ENCODE results near the gene PRKD3.

PRKD3 gene

DNA sequence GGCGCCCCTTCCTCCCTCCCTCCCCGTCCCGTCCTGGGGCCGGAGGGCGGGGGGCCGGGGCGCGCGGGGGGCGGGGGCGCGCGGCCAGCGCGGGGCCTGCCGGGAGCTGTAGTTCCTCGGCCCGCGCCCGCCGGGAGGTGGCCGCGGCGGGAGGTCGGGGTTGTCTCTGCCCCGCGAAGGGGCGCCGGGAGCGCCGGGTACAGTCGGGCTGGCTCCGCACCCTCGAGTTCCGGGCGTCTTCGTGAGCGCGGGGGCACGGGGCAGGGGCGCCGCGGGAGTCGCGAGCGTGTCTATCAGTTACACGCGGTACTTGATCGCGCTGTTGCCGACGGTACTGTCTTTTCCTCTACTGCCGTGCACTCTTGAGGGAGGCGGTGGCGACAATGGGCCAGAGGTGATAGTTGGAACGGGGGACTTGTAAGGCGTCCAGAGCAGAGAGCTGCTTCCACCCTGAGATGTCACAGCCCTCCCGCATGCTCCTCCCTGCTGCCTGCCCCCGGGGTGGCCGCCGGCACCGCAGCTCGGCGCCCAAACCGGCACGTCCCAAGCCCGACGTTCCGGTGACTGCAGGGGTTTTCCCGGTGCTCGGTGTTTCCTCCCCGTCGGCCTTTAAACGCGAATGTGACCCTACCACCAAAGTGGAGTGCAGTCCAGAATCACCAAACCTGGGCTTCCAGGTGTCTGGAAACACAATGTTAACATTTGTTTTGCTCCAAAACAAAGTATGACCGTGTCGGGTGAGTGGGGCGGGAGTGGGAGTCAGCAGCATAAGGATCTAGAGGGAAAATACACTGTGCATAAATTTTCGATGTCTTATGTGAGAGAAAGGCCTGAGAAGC, at the start of gene PRKD3:
Gene PRKD3, minus strand, starts transcription at position 48 of the 839 bp plus-strand sequence. CDS start 8,309 bp downstream, outside the sequence.
- H3K9me3 Mint-ChIP-seq = no peaks in the 10 kb centered on the region
- H3K36me3 Mint-ChIP-seq (ENCODE audit: insufficient read depth) = peaks cover 8% of the 10 kb centered on the region
- H3K4me1 Mint-ChIP-seq = peaks cover 17% of the 10 kb centered on the region
- peak; percentile 59 for ATAC-seq (replicated peaks; ENCODE audit: extremely low read depth, poor library complexity, severe bottlenecking)
- no peaks in the 10 kb centered on the region for H3K27me3 Mint-ChIP-seq
- peak within 1 kb of the TSS; percentile 81 for H3K27ac Mint-ChIP-seq (ENCODE audit: low read depth)
- DNase-seq (ENCODE audit: low spot score in 2 of 2) = peak; percentile 37 to 42
- H3K4me3 Mint-ChIP-seq = peak within 1 kb of the TSS; percentile 93

DNA sequence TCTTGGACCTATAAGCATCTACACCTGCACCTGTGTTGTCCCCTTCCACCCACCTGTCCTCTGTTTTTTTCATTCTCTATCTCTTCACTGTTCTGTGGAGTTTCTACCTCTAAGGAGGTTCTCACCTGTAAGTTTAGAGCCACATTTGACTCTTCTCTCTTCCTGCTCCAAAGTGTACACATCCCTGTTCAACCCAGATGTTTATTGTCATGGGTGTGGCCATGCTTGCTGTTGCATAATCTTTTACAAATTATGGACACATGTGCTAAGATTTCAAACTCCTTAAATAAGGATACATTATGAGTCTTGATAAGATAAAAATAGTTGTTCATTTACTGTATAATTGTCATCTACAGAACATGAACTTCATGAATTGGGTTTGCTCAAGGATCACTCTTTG, 47.4 kb upstream of the PRKD3 start:
- Mint-ChIP-seq H3K27me3 (peaks cover 31% of the 10 kb centered on the region), H3K27ac (ENCODE audit: low read depth) (no peak overlapping the region), H3K4me3 (no peak overlapping the region), H3K36me3 (ENCODE audit: insufficient read depth) (no peaks in the 10 kb centered on the region), H3K4me1 (peaks cover 22% of the 10 kb centered on the region), H3K9me3 (no peaks in the 10 kb centered on the region)
- no peak for ATAC-seq (replicated peaks; ENCODE audit: extremely low read depth, poor library complexity, severe bottlenecking)
- DNase-seq (ENCODE audit: low spot score in 2 of 2) = no peak

DNA sequence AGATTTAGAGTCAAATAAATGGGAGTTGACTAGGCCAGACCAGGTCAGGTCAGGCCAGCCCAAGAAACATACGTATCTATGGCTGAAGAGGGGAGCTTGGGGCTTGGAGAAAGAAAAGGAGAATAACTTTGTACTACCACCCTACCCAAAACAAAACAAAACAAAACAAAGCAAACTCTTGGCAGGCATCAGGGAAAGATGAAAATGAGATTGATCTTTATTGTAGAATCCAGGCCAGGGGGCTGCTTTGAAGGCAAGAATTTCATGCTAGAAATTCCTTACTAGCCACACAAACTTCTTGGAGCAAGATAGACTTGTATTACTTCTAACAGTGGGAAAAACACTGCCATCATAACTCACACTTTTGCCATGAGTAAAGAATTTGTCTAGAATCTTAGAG, 46.0 kb upstream of the PRKD3 start:
- DNase-seq (ENCODE audit: low spot score in 2 of 2) (no peak), ATAC-seq (replicated peaks; ENCODE audit: extremely low read depth, poor library complexity, severe bottlenecking) (no peak)
- Mint-ChIP-seq H3K4me3 (no peak overlapping the region), H3K27me3 (peaks cover 19% of the 10 kb centered on the region), H3K9me3 (no peaks in the 10 kb centered on the region), H3K4me1 (peaks cover 10% of the 10 kb centered on the region), H3K36me3 (ENCODE audit: insufficient read depth) (no peaks in the 10 kb centered on the region), H3K27ac (ENCODE audit: low read depth) (no peak overlapping the region)

DNA sequence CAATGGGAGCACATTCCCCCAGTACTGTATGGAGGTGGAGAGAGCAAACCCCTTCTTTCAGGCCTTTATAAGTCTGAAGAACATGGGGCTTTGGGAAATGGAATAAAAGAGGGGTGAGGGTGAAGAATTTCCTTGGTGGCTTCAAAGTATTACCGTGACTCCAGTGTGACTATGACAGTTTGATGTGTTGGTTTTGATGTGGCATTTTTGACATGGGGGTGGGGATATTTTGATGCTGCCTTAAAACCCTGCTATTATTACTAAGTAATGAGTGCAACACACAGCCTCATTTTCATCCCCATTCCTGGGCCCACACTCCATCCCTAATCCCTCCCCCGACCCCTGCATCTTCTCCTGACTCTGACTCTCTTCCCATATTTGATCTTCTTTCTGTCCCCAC, 43.4 kb upstream of the PRKD3 start:
- Mint-ChIP-seq H3K4me1 (peaks cover 10% of the 10 kb centered on the region), H3K27ac (ENCODE audit: low read depth) (no peak overlapping the region), H3K9me3 (no peaks in the 10 kb centered on the region), H3K4me3 (no peak overlapping the region), H3K36me3 (ENCODE audit: insufficient read depth) (no peaks in the 10 kb centered on the region), H3K27me3 (no peaks in the 10 kb centered on the region)
- DNase-seq (ENCODE audit: low spot score in 2 of 2) = no peak
- ATAC-seq (replicated peaks; ENCODE audit: extremely low read depth, poor library complexity, severe bottlenecking) = no peak

DNA sequence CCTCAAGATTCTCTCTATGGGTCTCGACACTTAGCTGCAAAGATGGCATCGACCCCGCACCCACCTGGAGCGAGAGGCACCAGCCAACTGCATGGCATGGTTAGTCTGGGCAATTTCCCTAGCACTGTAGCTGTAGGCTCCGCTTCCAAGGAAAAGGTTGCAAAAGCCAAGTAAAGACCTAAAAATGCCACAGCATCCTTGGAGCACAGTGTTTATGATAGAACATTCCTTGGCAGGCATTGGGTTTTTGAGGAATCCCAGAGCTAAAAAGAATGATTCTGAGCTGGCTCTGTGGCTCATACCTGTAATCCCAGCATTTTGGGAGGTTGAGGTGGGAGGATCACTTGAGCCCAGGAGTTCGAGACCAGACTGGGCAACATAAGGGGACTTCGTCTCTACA, 42.7 kb upstream of the PRKD3 start:
- Mint-ChIP-seq H3K9me3 (no peaks in the 10 kb centered on the region), H3K27ac (ENCODE audit: low read depth) (no peak overlapping the region), H3K27me3 (no peaks in the 10 kb centered on the region), H3K36me3 (ENCODE audit: insufficient read depth) (no peaks in the 10 kb centered on the region), H3K4me1 (peaks cover 10% of the 10 kb centered on the region), H3K4me3 (no peak overlapping the region)
- no peak for ATAC-seq (replicated peaks; ENCODE audit: extremely low read depth, poor library complexity, severe bottlenecking)
- DNase-seq (ENCODE audit: low spot score in 2 of 2) = no peak

DNA sequence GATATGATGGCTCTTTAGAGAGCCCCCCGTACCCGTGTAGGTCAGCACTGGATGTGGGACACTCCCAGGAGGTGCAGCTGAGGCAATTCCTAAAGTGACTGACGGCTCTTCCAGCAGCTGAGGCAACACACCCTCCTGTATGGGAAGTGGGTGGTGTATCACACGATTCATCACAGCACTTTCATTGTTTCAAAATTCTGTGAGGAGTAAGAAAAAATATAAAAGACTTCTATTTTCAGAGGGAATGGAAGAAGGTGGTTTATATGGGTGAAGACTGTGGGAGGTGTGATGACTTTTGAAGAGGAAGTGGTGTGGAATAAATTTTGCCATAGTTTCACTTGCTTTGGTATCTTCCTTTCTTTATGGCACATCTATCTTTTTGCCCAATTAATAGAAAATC, 42.1 kb upstream of the PRKD3 start:
- H3K27me3 Mint-ChIP-seq = no peaks in the 10 kb centered on the region
- H3K9me3 Mint-ChIP-seq = no peaks in the 10 kb centered on the region
- H3K27ac Mint-ChIP-seq (ENCODE audit: low read depth) = no peak overlapping the region
- DNase-seq (ENCODE audit: low spot score in 2 of 2) (no peak), ATAC-seq (replicated peaks; ENCODE audit: extremely low read depth, poor library complexity, severe bottlenecking) (no peak)
- H3K36me3 Mint-ChIP-seq (ENCODE audit: insufficient read depth) = no peaks in the 10 kb centered on the region
- no peak overlapping the region for H3K4me3 Mint-ChIP-seq
- peaks cover 10% of the 10 kb centered on the region for H3K4me1 Mint-ChIP-seq

DNA sequence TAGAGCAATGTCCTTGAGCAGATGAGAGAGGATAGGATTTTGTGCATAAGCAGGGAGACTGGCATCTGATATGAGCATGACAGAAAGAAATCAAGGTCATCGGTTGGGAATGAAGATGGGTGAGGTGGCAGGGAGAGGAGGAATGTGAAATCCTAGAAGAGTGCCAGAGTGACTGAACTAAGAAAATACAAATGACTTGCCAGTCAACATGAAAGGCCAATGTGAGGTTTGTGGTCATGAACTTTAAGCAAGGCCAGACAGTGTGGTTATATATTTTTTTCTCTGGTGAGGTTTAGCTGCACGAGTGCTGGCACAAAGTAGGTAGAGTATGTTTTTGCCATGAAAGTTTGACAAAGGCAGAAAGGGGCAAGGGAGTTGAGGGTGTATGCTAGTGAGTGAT, 41.0 kb upstream of the PRKD3 start:
- Mint-ChIP-seq H3K36me3 (ENCODE audit: insufficient read depth) (no peaks in the 10 kb centered on the region), H3K4me3 (no peak overlapping the region), H3K27me3 (no peaks in the 10 kb centered on the region), H3K4me1 (peaks cover 10% of the 10 kb centered on the region), H3K27ac (ENCODE audit: low read depth) (no peak overlapping the region), H3K9me3 (no peaks in the 10 kb centered on the region)
- ATAC-seq (replicated peaks; ENCODE audit: extremely low read depth, poor library complexity, severe bottlenecking) (no peak), DNase-seq (ENCODE audit: low spot score in 2 of 2) (no peak)

DNA sequence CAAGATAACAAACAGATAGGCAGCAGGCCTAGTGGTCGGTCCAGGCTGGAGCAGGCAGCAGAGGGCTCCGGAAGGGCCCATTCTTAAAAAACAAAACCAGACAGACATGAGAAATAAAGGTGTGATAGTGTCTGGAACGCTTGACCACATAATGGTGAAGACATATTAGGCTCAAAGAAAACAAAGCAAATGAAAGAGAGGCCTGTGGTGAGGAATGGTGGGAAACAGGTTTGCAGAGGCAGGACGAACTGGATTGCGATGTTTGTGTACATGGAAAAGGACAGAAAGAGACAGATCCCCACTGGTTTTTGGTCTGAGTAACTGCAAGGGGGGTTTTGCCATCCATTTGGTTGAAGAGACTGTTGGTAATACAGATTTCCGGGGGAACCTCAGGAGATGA, 39.7 kb upstream of the PRKD3 start:
- Mint-ChIP-seq H3K4me1 (peaks cover 10% of the 10 kb centered on the region), H3K27me3 (peaks cover 6% of the 10 kb centered on the region), H3K27ac (ENCODE audit: low read depth) (no peak overlapping the region), H3K9me3 (no peaks in the 10 kb centered on the region), H3K36me3 (ENCODE audit: insufficient read depth) (no peaks in the 10 kb centered on the region), H3K4me3 (no peak overlapping the region)
- no peak for DNase-seq (ENCODE audit: low spot score in 2 of 2)
- no peak for ATAC-seq (replicated peaks; ENCODE audit: extremely low read depth, poor library complexity, severe bottlenecking)

DNA sequence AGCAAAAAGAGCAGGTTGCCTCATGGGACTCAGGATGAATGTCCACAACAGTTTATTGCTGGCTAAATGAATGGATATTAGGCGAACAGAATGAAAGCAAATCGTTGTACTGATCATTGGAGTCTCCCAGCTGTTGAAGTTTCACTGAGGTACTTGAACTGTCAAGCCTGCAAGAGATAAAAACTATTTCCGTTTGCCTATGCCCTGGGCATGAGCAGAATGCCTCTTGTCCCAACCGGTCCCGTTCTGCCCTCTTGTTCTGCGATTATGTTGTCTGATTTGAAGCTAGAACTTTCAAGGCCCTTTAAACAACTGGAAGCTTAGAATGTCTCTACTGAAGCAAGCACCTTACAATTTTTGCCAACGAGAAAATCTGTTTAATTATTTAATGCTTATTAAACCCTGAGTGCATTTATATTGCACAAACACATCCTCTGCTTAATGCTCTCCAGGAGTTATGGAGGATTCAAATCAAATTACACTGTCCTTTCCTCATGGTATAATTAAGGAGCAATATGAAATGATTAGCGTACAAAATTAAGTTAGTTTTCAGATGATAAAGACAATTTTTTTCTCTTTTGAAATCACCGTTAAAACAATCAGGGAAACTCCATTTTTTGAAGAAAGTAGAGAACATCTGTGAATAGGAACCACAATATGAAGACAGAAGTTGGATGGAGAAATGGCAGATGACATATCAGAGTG, 37.5 kb upstream of the PRKD3 start:
- Mint-ChIP-seq H3K4me1 (no peaks in the 10 kb centered on the region), H3K36me3 (ENCODE audit: insufficient read depth) (no peaks in the 10 kb centered on the region), H3K9me3 (no peaks in the 10 kb centered on the region), H3K27ac (ENCODE audit: low read depth) (no peak overlapping the region), H3K4me3 (no peak overlapping the region), H3K27me3 (peaks cover 21% of the 10 kb centered on the region)
- DNase-seq (ENCODE audit: low spot score in 2 of 2) (no peak), ATAC-seq (replicated peaks; ENCODE audit: extremely low read depth, poor library complexity, severe bottlenecking) (no peak)

DNA sequence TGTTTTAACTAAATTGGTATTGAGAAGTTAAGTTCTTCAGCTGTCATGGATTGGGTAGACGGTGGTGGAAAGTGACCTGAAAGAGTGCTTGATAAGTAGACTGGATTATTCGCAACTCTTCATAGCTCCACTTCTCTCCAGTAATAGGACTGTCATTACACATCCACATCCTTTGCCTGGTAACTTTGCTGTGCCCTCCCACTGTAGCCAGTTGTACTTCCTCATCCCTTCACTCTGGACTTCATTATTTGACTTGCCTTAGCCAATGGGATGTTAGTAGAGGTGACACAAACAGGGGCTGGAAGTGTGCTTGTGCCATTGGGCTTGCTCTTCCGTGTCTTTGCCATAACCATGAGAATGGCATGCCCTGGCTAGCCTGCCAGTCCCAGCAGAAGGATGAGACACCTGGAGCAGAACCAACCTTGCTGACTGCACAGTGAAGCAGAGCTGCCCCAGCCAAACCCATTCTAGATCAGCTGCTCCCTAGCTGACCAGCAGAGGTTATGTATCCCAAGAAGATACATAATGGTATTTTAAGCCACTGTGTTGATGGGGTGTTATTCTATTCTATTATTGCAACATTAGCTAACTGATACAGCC, 36.7 kb upstream of the PRKD3 start:
- ATAC-seq (replicated peaks; ENCODE audit: extremely low read depth, poor library complexity, severe bottlenecking) (no peak), DNase-seq (ENCODE audit: low spot score in 2 of 2) (no peak)
- peaks cover 21% of the 10 kb centered on the region for H3K27me3 Mint-ChIP-seq
- H3K36me3 Mint-ChIP-seq (ENCODE audit: insufficient read depth) = no peaks in the 10 kb centered on the region
- no peaks in the 10 kb centered on the region for H3K4me1 Mint-ChIP-seq
- H3K27ac Mint-ChIP-seq (ENCODE audit: low read depth) = no peak overlapping the region
- H3K4me3 Mint-ChIP-seq = no peak overlapping the region
- no peaks in the 10 kb centered on the region for H3K9me3 Mint-ChIP-seq

DNA sequence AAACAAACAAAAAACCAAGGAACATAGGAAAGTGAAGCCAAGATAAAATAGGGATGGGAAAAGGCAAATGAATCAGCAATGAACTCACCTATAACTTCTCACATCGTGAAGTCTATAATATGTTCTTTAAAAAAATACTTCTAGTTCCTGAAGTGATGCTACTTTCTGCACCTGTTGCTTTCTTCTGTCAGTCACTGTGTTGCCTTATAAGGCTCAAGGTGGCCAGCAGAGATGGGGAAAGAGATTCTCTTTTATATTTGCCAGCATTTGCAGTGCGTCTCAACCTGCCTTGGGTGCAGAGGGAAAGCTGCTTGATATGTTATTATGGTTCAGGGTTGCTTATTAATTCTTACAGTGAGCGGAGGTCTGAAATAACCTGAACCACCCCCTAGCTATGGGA, 33.8 kb upstream of the PRKD3 start:
- peaks cover 21% of the 10 kb centered on the region for H3K27me3 Mint-ChIP-seq
- no peak overlapping the region for H3K27ac Mint-ChIP-seq (ENCODE audit: low read depth)

DNA sequence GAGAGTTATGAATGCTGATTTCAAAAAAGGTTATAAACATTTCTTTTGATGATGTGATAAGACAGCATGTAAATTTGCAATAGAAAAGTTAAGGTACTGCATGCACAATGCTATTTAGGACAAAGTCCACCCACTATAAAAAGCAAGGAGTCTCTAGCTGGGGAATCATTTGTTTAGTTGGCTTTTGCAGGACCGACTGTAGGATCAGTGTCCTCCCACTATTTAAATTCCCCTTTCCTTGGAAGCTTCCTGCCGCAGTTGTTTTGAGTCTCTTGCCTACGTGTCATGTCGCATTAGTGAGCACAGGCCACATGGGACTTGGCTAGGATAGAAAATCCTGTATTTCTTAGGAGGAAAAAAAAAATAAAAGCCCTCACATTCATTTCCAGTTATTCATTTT, 32.9 kb upstream of the PRKD3 start:
- Mint-ChIP-seq H3K36me3 (ENCODE audit: insufficient read depth) (no peaks in the 10 kb centered on the region), H3K27me3 (peaks cover 21% of the 10 kb centered on the region), H3K4me3 (no peak overlapping the region), H3K4me1 (no peaks in the 10 kb centered on the region), H3K9me3 (no peaks in the 10 kb centered on the region), H3K27ac (ENCODE audit: low read depth) (no peak overlapping the region)
- DNase-seq (ENCODE audit: low spot score in 2 of 2) = no peak
- no peak for ATAC-seq (replicated peaks; ENCODE audit: extremely low read depth, poor library complexity, severe bottlenecking)

More for the DNA sequence above, 33.8 kb upstream of the PRKD3 start:
- Mint-ChIP-seq H3K4me1 (no peaks in the 10 kb centered on the region), H3K4me3 (no peak overlapping the region), H3K9me3 (no peaks in the 10 kb centered on the region), H3K36me3 (ENCODE audit: insufficient read depth) (no peaks in the 10 kb centered on the region)
- DNase-seq (ENCODE audit: low spot score in 2 of 2) = no peak
- no peak for ATAC-seq (replicated peaks; ENCODE audit: extremely low read depth, poor library complexity, severe bottlenecking)

DNA sequence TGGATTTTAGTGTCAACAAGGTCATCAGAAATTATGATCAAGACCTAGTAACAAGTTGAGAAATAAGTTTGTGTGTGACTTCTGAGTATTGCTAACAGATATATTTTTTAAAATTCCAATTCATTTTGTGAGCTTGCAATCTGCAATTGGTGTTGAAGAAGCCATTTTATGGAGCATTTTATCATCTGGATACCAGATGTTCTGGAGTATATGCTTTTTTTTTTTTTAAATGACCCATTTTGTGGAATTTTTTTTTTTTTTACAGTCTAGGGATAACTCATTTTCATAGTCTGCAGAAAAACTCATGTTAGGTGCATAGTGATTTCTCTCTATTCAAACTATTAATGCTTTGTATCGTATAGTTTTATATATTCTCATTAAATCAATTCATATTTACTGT, 32.4 kb upstream of the PRKD3 start:
- Mint-ChIP-seq H3K27me3 (peaks cover 21% of the 10 kb centered on the region), H3K9me3 (no peaks in the 10 kb centered on the region), H3K4me3 (no peak overlapping the region), H3K27ac (ENCODE audit: low read depth) (no peak overlapping the region), H3K4me1 (no peaks in the 10 kb centered on the region), H3K36me3 (ENCODE audit: insufficient read depth) (no peaks in the 10 kb centered on the region)
- ATAC-seq (replicated peaks; ENCODE audit: extremely low read depth, poor library complexity, severe bottlenecking) (no peak), DNase-seq (ENCODE audit: low spot score in 2 of 2) (no peak)

Data from central memory CD8-positive, alpha-beta T cell (primary cell).